HG03439 (cell line): Measurements from ENCODE around the gene MAGI2.
"Not testable (repeated sequence)": the region's sequence is repeated elsewhere in the genome, so short reads cannot be mapped to it uniquely, and the experiment has no call there.

Experiments used
- ATAC-seq: cut with Tn5 transposase; IDR thresholded peaks from one replicate; pipeline ENCODE4 v1.9.1; 2021; ENCODE audit warnings: mild to moderate bottlenecking, moderate library complexity; ENCODE audit not compliant: unreplicated experiment

The MAGI2 gene

DNA sequence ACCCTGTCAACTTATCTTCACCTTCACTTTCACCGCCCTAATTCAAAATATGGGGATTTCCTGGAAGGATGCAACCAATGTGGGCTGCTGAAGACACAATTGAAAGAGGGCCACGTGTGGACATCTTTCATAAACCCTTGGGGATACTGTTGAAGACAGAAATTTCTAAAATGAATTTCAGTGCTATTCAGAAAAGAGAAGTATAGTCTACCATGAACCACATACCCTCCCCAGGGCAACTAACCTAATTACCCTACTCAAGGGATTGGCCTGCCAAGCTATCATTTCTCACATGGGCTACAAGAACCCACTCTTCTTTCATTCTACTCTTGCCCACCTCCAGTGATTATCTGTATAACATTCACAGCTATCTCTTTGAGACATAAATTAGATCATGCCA, 1428.9 kb downstream of the MAGI2 start:
- no peak for ATAC-seq

DNA sequence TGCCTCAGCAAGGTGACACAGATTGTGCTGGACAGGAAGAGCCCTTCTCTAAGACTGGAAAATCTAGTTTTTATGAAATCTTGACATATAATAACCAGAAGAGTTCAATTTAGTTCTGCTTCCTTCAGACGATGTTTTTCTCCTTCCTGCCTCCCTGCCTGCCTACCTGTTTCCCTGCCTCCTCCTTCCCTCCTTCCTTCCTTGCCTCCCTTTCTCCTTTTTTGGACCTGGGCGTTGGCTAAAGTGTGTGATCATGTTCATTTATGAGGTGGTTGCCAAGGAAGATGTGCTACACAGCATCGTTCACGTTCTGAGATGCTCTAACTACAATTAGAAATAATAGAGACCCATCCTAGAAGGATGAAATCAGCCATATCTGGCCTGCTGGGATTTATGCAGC, 1430.3 kb downstream of the MAGI2 start:
- ATAC-seq = no peak

DNA sequence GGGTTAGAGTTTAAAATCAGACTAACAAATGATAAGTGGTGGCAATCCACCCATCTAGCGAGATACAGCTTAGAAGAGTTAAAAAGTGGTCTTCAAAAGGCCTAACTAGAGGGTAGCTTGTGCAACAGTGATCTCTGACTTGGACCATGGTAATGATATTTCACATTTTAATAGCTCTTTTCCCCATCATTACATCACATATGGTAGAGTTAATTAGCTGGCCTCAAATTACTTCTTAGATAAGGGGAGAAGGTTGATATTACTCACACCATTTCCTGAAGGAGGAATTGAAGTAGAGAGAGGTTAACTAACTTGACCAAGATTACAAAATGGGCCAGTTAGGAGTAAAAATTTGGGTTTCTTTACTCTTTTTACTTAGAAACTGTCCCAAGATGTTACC, 1431.3 kb downstream of the MAGI2 start:
- ATAC-seq = no peak

DNA sequence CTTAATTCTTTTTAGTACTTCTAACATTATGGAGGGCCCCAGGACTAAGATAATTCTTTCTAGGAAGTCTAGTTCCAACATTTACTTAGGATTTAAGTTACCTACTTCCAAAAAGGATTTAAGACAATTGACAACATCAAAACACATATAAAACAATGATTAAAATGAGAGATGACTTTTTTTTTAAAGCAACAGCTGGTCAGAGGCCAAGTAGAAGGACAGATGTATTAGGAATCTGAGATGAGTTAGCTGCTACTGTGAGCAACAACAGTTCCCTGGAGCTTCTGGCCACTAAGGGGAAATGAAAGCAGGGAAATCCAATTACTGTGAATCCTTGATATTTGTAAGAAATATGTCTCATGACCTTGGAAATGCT, 1432.6 kb downstream of the MAGI2 start:
- ATAC-seq = no peak

DNA sequence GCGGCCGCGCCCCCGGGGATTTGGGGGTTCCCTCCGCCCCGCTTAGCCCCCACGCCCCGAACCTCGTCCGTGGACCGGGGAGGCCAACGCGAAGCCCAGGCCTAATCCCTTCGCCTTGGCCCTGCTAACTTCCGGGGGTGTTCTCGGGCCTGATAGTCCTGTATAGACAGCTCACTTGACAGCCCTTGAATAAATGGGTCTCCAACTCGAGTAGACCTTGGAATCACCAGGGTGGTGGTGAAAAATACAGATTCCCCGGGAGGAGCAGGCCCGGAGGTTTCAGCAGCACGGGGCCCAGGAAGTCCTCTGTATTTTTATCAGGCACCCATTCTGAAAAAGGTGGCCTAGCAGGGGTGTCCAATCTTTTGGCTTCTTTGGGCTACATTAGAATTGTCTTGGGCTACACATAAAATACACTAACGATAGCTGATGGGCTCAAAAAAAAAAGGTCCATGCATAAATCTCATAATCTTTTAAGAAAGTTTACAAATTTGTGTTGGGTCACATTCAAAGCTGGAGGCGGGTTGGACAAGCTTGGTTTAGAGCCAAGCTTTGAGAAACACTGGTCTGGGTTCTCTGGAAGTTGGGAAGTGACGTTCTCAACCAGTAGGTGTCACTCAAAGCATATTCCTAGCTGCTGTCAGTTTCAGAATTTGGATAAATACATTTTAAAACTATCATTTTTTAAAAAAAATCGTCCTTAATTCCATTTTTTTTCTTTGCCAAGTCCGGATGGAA, 1433.2 kb downstream of the MAGI2 start:
- ATAC-seq = peak; percentile 38

DNA sequence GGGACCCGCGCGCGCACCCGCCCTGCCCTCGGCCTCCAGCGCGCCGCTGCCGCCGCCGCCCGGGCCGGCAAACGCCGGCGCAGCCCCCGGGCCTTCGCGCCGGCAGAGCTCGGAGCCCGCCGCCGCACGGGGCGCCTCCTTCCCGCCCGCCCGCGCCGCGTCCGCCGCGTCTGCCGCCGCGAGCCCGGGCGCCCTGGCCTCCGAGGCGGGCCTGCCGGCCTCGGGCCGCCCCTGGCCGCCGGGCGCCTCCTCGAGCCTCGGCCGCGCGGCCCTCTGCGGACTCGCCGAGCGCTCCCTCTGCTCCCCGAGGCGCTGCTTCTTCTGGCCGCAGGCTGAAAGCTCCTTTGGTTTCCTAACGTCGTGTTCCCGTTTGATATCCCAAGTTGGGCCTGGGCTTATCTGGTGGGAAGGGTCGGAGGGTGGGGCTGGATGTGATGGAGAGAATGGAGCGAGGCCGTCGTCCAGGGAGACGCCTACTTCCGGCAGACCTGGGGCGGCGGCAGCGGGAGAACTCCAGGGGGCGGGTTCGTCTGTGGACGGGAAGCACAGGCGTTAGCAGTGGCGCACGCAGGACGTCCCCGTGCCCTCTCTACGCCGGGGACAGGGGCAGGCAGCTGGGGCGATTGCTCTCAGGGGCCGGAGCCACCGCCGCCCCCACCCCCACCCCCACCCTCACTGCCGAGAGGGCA, 1433.9 kb downstream of the MAGI2 start:
- ATAC-seq = peak; percentile 82

DNA sequence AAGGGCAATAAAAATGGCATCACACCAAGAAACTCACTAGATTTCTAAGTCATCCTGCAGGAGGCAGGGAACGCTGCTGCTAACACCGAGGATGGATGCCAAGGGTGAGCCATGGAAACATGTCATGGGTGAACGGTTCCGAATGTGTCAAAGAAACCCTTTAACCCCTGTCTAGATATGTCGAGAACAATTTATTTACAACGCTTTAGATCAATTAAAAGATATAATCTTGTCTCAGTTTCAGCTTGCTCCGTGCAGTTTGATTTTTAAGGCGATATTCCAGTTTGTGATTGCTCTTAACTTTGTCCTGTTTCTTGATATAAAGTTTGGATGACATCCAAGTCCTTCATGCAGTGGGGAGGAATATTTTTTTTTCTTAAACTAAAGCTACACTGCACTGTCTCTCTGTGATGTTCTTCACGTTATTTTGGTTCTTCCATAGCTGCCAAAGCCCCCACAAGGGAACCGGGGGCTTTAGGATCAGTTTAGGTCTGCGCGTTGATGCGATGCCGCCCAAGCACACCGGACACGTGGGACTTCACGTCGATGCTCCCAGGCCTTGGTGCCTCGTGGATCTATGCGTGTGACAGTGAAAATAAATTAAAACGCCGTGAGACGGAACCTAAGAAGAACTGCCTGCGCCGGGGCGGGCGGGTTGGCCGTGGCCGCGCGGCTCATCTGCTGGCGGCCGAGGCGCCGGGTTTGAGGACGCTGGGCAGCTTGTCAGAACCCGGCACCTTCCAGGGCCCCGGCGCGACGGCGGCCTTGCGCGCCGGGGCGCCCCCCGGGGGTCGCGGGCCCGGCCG, 1434.6 kb downstream of the MAGI2 start:
- ATAC-seq = no peak

DNA sequence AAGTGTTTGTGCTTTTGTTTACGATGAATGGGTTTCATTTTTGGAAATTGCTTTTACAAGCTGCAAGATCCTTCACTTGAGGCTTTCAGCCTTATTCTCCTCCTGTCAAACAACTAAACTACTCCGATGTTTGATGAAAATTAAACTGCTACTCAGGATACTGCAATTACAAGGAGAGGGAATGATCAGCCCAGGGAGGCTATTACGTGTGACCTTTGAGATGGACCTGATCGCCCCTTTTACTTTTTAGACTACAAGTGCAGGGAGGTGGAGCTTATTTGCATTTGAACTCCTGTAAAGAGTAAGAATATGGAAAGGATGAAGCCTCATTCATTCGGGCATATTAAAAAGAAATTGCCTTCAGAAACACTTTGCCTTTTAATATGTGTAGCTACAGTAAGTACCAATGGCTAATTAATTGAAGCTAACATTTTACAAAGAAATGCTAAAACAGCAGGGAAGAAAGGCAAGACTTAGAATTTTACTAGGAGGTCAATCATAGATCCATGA, 1435.8 kb downstream of the MAGI2 start:
- ATAC-seq = no peak

DNA sequence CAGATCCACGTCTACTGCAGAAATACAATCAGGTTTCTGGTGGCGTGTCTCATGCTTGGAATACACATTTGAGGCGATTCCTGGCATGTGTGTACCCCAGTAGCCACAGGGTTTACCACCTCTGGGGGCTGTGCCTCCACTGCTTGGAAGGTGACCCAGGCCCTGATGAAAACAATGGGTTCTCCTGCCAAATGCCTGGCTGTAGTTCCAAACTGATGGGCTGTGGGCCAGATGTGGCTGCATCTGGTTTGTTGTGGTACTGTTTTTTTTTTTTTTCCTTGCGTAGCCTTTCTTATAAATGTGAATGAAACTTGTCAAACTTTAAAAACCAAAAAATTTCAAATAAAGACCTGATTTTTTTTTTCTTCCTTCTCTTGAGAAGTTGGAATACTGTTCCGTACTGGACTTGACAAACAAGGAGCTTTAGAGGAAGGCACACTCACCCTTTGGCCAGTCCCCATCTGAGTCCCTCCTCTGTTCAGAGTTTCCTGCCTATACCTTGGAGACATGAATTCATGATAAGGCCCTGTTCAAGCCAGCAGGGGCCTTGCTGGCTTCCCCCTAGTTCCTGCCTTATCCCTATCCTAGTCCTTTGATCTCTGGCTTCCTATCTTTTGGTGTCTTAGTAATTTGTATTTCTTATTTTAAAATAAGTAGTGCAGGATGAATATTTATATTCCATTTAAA, 1437.8 kb downstream of the MAGI2 start:
- ATAC-seq = no peak

DNA sequence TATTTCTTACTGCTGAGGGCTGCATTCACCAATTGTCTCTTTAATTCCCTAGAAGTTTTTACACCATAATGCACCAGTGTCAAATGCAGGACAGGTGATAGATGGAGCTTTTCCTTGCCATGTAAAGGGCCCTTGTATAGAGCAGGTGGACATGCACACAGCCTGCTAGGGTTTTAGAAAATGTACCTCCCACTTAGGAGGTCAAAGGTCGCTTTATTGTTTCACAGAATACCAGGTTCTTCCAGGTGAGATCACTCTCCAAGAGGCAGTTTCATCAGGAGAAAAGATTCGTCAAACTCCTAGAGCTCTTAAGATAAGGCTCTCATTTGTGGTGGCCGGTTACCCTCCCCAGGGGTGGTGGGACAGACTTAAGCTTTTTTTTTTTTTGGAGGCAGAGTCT, 1439.1 kb downstream of the MAGI2 start:
- ATAC-seq = no peak

DNA sequence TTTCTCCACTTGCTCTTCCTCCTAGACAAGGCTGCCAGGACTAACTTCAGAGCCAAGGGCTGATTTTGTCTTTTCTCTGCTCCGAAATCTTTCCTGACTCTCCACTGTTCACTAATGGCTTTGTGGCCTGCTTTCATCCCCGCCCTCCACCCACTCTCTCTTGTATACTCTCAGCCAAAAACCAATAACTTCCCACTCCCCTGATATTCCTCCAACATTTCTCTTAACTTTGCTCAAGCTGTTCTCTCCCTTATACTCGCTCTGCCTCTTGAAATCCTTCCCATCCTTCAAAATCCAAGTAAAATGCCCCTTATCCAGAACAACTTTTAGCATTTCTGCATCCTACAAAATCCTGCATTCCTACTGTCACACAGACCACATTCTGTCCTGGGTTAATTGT, 1440.1 kb downstream of the MAGI2 start:
- ATAC-seq = no peak

DNA sequence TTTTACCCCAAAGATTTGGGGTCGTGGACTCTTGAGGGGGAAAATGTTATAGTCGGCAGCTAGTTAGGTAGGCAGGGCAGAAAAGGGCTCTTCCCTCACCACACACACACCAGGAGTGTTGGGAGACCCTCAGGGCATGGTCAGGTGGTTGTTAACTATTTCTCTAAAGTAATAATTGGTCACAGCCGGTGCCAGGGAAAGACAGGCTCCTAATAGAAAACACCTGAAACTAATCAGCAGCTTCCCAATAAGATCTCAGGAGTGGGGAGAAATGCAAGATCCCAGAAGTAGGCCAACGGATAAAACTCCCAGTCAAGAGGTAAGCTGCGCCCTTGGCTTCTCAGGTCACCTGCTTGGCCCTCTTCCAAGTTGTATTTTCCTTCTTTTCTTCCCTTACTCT, 1441.8 kb downstream of the MAGI2 start:
- no peak for ATAC-seq

DNA sequence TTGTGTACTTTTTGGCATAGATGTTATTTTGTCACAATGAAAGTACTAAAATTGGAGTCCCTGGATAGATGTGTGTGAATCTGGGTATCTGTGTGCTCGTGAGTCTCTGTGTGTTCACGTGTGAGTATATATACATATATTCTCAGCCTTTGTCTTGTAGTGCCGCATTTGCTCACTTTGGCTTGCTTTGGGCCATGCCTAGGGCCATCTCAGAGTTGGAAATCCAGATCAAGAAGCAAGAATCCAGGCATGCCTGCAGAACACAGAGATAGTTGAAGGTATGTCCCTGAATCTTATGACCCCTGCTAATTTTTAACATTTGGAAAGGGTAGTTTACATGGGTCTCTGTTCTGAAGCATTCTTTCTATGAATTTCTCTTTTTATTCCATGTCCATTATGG, 1446.2 kb downstream of the MAGI2 start:
- ATAC-seq = no peak

DNA sequence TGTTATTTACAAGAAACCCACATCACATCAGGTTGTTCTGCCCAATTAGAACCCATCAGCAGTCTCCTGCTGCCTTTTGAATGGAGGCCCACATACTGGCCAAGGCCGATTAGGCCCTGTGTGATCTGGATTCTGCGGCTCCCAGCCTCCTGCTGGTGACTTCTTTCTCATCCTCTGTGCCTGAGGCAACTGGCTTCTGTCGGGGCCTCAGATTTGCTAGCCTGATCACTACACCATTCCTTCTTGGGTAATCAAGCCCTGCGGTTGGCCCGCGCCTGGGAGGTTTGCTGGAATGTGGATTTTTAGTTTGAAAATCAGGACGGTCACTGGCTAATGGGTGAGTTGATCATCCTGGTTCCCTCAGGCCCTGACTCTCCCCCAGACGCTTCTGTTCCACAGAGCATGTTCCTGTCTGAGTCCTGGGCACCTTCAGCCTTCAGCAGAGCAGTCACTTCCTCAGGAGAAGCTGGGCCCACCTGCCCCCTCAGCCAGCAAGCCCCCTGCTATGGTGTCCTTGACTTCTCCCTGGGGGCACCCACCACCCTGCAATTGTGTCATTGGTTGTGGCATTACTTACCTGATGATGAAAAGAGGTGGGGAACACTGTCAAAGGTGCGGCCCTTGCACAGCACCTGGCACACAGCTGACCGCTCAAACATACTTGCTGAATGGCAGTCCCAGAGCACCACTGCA, 1447.3 kb downstream of the MAGI2 start:
- no peak for ATAC-seq

DNA sequence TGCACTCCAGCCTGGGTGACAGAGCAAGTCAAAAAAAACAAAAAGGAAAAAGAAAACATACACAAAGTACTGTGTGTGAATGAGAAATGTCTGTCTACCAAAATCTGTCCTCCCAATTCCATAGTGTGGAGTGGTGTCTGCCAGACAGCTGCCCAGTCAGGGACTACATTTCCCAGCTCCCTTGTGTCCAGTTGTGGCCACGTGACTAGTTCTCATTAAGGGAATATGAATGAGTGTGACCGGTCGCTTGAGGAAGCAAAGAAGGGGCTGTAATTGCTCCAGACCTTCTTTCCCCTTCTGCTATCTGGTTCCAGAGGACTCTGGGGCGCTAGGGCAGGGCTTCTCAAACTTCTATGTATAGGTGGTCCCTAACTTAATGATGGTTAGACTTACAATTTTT, 1450.8 kb downstream of the MAGI2 start:
- no peak for ATAC-seq

DNA sequence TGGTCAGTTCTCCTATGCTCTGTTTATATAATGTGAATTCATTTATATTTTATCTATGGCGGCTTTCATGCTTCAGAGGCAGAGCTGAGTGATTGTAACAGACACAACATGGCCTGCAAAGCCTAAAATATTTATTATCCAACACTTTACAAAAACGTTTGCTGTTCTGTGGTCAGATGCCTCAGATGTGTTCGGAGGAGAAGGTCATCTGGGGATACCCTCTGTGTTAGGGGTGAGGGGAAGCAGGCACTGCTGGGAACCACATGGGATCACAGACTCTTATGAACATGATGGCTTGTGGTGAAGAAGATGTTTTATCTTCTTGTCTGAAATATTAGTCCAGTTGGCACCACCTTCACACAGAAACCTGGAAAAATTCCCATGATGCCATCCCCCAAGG, 1451.4 kb downstream of the MAGI2 start:
- ATAC-seq = no peak

DNA sequence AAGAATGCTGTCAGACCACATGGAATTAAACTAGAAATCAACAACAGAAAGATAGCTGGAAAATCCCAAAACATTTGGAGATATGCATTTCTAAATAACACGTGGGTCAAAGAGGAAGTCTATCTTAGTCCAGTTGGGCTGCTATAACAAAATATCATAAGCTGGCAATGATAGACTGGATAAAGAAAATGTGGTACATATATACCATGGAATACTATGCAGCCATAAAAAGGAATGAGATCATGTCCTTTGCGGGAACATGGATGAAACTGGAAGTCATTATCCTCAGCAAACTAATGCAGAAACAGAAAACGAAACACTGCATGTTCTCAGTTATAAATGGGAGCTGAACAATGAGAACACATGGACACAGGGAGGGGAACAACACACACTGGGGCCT, 1454.3 kb downstream of the MAGI2 start:
- ATAC-seq = not testable (repeated sequence)

DNA sequence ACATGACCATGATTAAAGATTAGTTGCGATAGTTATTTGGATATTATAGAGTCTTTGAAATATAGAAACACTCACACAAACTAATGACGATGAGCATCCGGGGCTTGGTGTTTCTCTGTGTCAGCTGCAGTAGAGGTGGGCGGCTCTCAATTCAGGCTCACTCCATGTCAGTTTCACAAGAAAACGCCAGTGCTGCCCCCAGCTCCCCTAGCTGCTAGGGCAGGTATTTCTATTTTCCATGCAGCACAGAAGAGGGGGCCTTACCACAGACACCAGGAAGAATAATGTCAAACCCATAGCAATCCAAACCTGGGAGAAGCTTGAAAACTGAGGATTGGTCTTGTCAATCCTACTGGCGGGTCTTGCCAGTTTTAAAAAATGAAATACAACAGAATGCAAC, 1457.8 kb downstream of the MAGI2 start:
- no peak for ATAC-seq

DNA sequence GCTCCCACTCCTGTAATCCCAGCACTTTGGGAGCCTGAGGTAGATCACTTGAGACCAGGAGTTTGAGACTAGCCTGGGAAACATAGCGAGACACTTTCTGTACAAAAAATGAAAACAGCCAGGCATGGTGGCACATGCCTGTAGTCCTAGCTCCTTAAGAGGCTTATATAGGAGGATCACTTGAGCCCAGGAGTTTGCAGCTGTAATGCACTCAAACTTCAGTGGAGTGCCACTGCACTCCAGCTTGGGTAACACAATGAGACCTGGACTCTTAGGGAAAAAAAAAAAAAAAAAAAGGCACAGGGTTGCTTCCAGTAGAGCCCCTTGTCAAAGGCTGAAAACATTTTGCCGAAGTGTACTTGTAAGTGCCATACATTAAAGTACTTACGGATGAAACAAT, 1459.6 kb downstream of the MAGI2 start:
- ATAC-seq = no peak

DNA sequence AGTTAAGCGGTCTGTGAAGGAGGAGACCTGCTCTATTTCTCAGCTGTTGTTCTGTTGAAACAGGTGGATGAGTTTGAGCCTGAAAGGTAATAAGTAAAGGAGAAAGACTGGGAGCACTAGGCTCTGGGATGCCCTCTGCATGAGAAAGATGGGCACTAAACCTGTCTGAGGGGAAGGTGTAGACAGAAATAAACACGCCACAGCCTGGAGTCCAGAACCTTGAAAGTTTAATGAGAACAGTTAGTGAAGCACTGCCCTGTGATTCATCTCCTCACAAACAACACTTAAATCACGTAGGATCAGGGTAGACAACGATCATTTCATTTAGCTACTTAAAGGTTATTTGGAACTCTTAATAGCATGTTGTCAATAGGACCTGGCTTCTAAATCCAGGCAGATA, 1461.8 kb downstream of the MAGI2 start:
- no peak for ATAC-seq
